ENCODE measurements around the gene SPON1.
"Not testable (repeated sequence)": the region's sequence is repeated elsewhere in the genome, so short reads cannot be mapped to it uniquely, and the experiment has no call there.

SPON1 gene

DNA sequence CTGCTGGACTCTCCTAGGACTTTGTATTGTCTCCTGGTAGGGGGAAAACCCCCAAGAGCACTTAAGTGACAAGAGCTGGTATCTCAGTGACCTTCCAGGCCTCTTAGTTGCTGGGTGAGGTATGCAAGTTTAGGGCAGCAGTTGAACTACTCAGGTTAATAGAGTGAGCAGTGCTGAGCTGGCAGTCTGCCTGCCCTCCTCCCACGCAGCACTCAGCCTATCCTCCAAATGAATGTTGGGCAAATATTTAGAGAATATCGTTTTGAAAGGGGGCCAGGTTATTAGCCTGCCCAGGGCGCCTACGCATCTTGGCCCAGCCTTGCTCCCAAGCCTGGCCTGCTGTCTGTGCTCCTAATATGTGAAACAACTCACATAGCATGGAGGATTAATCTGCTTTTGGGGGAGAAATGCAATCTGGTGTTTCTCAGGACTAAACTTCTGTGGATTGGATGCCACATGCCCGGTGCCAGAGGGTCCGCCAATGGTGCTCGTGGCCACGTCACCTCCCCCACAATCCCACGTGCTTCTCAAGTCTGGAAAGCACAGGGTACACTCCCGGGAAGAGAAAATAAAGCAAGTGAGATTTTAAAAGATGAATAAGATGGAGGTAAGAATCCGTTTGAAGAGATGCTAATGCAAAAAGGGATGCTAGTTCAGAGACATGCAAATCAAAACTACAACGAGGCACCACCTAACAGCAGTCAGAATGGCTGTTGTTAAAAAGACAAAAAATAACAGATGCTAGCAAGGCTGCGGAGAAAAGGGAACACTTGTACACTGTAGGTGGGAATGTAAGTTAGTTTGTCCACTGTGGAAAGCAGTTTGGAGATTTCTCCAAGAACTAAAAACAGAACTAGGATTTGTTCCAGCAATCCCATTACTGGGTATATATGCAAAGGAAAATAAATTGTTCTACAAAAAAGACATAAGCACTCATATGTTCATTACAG lies 67.7 kb downstream of the SPON1 start:
- H3K4me3 ChIP-seq (replicated peaks; ENCODE audit: low read depth, low read length) = no peak overlapping the region
- DNase-seq (ENCODE audit: low read depth) = peak; percentile 79
- no peak for TF ChIP-seq CTCF (IDR thresholded peaks at IDR 0.05; ENCODE audit: low read length, missing control alignments)

DNA sequence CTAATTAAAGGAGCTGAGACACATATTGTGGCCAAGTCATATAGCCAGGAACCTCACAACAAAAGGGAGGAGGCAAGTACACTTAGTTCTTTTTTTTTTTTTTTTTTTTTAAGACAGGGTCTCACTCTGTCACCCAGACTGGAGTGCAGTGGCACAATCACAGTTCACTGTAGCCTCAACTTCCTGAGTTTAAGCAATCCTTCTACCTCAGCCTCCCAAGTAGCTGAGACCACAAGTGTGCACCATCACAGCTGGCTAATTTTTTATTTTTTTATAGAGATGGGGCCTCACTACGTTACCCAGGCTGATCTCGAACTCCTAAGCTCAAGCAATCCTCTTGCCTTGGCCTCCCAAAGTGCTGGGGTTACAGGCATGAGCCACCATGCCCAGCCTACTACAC lies 73.0 kb downstream of the SPON1 start:
- H3K4me3 ChIP-seq (replicated peaks; ENCODE audit: low read depth, low read length); DNase-seq (ENCODE audit: low read depth): not testable (repeated sequence)

GRCh38 chr11:14036469-14036868 lies 73.9 kb downstream of the SPON1 start:
- TF ChIP-seq CTCF (IDR thresholded peaks at IDR 0.05; ENCODE audit: low read length, missing control alignments) = no peak
- DNase-seq (ENCODE audit: low read depth) = no peak
- H3K4me3 ChIP-seq (replicated peaks; ENCODE audit: low read depth, low read length) = no peak overlapping the region

DNA sequence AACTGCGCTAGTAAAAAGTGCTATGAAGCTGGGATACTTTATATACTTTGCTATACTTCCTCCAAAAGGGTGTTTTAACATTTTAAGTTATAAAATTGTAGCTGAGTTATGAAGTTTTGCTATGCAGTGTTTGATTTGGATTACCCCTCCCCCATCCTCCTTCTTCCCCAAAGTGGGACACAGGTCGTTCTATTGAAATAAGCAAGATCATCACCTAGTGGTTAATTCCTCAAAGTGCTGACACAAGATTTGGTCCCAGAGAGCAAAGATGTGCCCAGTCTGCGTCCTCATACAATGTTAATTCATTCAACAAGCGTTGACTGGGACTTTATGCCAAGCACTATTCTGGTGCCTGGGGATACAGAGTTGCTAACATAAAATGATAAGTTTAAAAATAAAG lies 78.5 kb downstream of the SPON1 start:
- no peak for DNase-seq (ENCODE audit: low read depth)
- no peak overlapping the region for H3K4me3 ChIP-seq (replicated peaks; ENCODE audit: low read depth, low read length)
- TF ChIP-seq CTCF (IDR thresholded peaks at IDR 0.05; ENCODE audit: low read length, missing control alignments) = peak; percentile 6

GRCh38 chr11:14041565-14041964 lies 79.0 kb downstream of the SPON1 start:
- no peak for TF ChIP-seq CTCF (IDR thresholded peaks at IDR 0.05; ENCODE audit: low read length, missing control alignments)
- DNase-seq (ENCODE audit: low read depth) = no peak
- H3K4me3 ChIP-seq (replicated peaks; ENCODE audit: low read depth, low read length) = no peak overlapping the region

DNA sequence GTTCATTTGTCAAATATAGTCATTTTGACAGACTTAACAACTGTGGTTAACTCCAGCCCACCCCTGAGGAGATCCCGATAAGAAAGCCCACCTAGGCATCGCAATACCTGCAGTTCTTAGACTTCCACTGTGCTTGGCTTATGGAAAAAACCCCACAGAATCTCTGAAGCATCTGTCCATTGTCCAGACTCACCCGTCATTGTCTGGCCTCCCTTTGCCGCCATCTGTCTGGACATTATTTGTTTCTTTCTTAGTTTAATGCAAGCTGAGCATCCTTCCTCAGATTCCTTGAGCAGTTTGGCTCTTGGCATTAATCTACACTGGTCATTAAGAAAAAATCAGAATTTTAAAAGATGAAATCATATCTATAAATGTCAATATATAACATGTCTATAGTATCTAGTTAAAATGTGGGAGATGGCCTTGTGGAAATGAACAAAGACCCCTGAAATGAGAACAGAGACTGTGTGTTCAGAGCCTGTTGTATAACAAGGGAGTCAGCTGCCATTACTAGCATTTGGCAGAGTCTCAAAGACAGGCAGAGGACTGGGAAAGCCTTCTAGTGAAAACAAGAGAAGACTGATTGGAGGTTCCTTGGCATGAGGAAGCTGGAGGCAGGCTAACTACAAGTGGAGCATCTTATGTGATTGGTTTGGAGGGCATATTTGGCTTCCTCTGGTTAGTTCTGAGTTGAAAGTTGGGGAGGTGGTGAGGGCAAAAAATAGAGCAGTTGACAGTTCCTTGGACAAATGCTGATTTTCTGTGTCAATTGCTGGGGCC lies 80.4 kb downstream of the SPON1 start:
- DNase-seq (ENCODE audit: low read depth) = no peak
- H3K4me3 ChIP-seq (replicated peaks; ENCODE audit: low read depth, low read length) = no peak overlapping the region
- TF ChIP-seq CTCF (IDR thresholded peaks at IDR 0.05; ENCODE audit: low read length, missing control alignments) = no peak

DNA sequence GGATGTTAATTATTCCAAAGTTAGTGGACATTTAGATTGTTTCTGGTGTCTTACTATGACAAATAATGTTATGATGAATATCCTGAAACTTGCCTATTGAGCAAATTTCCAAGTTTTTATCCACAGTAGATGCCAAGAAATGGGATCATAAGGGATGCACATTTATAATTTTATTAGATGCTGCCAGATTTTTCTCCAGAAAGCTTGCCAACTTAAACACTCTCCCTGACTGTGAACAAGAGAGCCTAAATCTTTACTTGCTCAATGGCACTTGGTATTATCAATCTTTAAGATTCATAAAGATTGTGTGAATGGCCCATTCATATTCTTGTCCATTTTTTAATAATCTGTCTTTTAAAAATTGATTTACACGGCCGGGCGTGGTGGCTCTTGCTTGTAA lies 82.4 kb downstream of the SPON1 start:
- DNase-seq (ENCODE audit: low read depth) = no peak
- no peak for TF ChIP-seq CTCF (IDR thresholded peaks at IDR 0.05; ENCODE audit: low read length, missing control alignments)

More for the DNA sequence above, 82.4 kb downstream of the SPON1 start:
- H3K4me3 ChIP-seq (replicated peaks; ENCODE audit: low read depth, low read length) = no peak overlapping the region

Measured in fibroblast of pulmonary artery (primary cell).